ENCODE results near the gene XKR8.
"Not testable (repeated sequence)": the region's sequence is repeated elsewhere in the genome, so short reads cannot be mapped to it uniquely, and the experiment has no call there.

The XKR8 gene

GRCh38 chr1:27993241-27993640, 33.5 kb downstream of the XKR8 start:
- no peak for DNase-seq (ENCODE audit: low read depth)
- H3K4me3 ChIP-seq (ENCODE audit: control insufficient read depth, low read depth, low read length) = no peak overlapping the region

GRCh38 chr1:27994060-27994459, 34.3 kb downstream of the XKR8 start:
- H3K4me3 ChIP-seq (ENCODE audit: control insufficient read depth, low read depth, low read length) = no peak overlapping the region
- no peak for TF ChIP-seq CTCF (IDR thresholded peaks at IDR 0.05; ENCODE audit: control insufficient read depth, insufficient read depth, low read depth, low read length, missing control alignments)
- no peak for DNase-seq (ENCODE audit: low read depth)

More at GRCh38 chr1:27993241-27993640, 33.5 kb downstream of the XKR8 start:
- TF ChIP-seq CTCF (IDR thresholded peaks at IDR 0.05; ENCODE audit: control insufficient read depth, insufficient read depth, low read depth, low read length, missing control alignments) = no peak

- DNase-seq (ENCODE audit: low read depth); H3K4me3 ChIP-seq (ENCODE audit: control insufficient read depth, low read depth, low read length): not testable (repeated sequence)
These were observed 34.8 kb downstream of the XKR8 start for GRCh38 chr1:27994526-27994925.

DNA sequence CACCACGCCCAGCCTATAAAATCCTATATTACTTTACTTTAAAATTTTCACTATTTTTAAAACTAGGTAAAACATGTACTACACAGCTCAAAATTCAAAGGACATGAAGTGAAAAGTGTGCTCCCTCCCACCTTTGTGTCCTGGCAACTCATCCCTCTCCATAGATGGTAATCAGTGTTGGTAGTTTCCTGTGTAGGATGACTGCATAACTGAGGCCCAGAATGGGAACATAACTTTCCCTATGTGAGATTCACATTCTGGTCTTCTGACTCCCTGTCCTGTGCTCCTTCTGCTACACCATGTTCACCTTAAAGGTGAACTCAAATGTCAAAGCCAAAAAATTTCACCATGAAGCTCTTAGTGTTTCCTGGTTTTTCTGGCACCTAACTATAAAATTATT, 39.3 kb downstream of the XKR8 start:
- no peak for TF ChIP-seq CTCF (IDR thresholded peaks at IDR 0.05; ENCODE audit: control insufficient read depth, insufficient read depth, low read depth, low read length, missing control alignments)
- no peak overlapping the region for H3K4me3 ChIP-seq (ENCODE audit: control insufficient read depth, low read depth, low read length)
- no peak for DNase-seq (ENCODE audit: low read depth)

- H3K4me3 ChIP-seq (ENCODE audit: control insufficient read depth, low read depth, low read length) = no peak overlapping the region
- no peak for DNase-seq (ENCODE audit: low read depth)
- TF ChIP-seq CTCF (IDR thresholded peaks at IDR 0.05; ENCODE audit: control insufficient read depth, insufficient read depth, low read depth, low read length, missing control alignments) = no peak
These were observed 42.8 kb downstream of the XKR8 start for GRCh38 chr1:28002600-28002999.

DNA sequence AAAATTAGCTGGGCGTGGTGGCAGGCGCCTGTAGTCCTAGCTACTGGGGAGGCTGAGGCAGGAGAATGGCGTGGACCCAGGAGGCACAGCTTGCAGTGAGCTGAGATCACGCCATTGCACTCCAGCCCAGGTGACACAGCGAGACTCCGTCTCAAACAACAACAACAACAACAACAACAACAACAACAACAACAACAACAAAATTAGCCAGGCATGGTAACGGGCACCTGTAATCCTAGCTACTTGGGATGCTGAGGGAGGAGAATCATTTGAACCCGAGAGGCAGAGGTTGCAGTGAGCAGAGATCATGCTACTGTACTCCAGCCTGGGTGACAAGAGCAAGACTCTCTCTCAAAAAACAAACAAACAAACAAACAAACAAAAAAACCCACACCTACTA, 43.3 kb downstream of the XKR8 start:
- not testable (repeated sequence) for H3K4me3 ChIP-seq (ENCODE audit: control insufficient read depth, low read depth, low read length); DNase-seq (ENCODE audit: low read depth)

DNA sequence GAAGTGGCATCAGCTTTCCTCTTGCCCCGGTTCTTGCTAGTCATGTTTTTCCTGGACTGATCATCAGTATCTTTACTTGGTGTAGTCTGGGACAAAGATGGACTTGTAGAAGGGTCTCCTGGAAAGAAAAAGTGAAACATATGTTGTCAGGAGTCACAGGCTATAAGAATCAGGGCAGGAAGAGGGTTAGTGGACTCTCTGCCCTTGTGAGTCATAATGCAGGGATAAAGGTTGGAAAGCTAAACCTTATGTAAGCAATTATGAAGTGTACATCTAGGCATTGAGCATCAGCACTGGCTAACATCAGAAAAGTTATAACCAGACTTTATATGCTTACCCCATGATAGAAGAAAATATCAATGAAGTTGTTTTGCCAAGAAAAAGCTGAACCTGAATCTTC, 51.2 kb downstream of the XKR8 start:
- no peak overlapping the region for H3K4me3 ChIP-seq (ENCODE audit: control insufficient read depth, low read depth, low read length)
- DNase-seq (ENCODE audit: low read depth) = no peak
- TF ChIP-seq CTCF (IDR thresholded peaks at IDR 0.05; ENCODE audit: control insufficient read depth, insufficient read depth, low read depth, low read length, missing control alignments) = no peak

All from AG09309 (cell line).